SK-MEL-5 (cell line): ENCODE results near the gene UGCG. TPM values are rescaled to one million over a fixed set of nuclear protein-coding genes. Genes with fewer than 3 reads are reported as not detected.
"Not testable (repeated sequence)": the region's sequence is repeated elsewhere in the genome, so short reads cannot be mapped to it uniquely, and the experiment has no call there.

ENCODE experiments used
- DNase-seq: peaks from one replicate; pipeline ENCODE4 v3.0.0-alpha.2; 2016; ENCODE audit warnings: low read depth, low spot score
- in situ Hi-C: cut with HindIII; loops from 2 replicates; pipeline ENCODE4 v1.10.0; 2016; ENCODE audit warnings: low sequenced_read_pairs, high pct_unique_total_duplicates, low pct_unique_long_range_greater_than_20kb
- total RNA-seq: library from RNA; depleted of rRNA; stranded (reverse); fragments of >200 nt; shearing (Covaris generic); gene quantifications from 2 replicates; pipeline ENCODE4 v1.2.3, GENCODE V29; 2014

The UGCG gene
- total RNA-seq, 1 experiment from 2014 or later, result 329 TPM

GRCh38 chr9:111877420-111877819, 19.2 kb upstream of the UGCG start:
- no peak for DNase-seq
- in situ Hi-C loops, result no loop called here

GRCh38 chr9:111878946-111879345, 17.7 kb upstream of the UGCG start:
- no peak for DNase-seq
- in situ Hi-C loops, result no loop called here

GRCh38 chr9:111886983-111887718, 9.5 kb upstream of the UGCG start:
- in situ Hi-C loops, result no loop called here
- no peak for DNase-seq

GRCh38 chr9:111890334-111890733, 6.3 kb upstream of the UGCG start:
- no peak for DNase-seq
- in situ Hi-C loops, result no loop called here

GRCh38 chr9:111890867-111891266, 5.7 kb upstream of the UGCG start:
- in situ Hi-C loops, DNase-seq: not testable (repeated sequence)

- DNase-seq, result no peak
- in situ Hi-C loops, result no loop called here
These were observed 4.6 kb upstream of the UGCG start for GRCh38 chr9:111891910-111892499.

- in situ Hi-C loops, result no loop called here
- DNase-seq, result no peak
These were observed 457 bp downstream of the UGCG start for GRCh38 chr9:111896942-111897600.

- in situ Hi-C loops, result no loop called here
- peak; percentile 62 for DNase-seq
These were observed 1.1 kb downstream of the UGCG start for GRCh38 chr9:111897601-111898137.

- in situ Hi-C loops, result no loop called here
- peak; percentile 68 for DNase-seq
These were observed 1.9 kb downstream of the UGCG start for GRCh38 chr9:111898331-111899096.

- in situ Hi-C loops, result no loop called here
- DNase-seq, result no peak
These were observed 3.7 kb downstream of the UGCG start for GRCh38 chr9:111900151-111900857.

GRCh38 chr9:111900858-111901612, 4.4 kb downstream of the UGCG start:
- in situ Hi-C loops, result no loop called here
- no peak for DNase-seq

GRCh38 chr9:111902391-111903139, 6.0 kb downstream of the UGCG start:
- in situ Hi-C loops, result no loop called here

GRCh38 chr9:111903535-111903934, 6.9 kb downstream of the UGCG start:
- in situ Hi-C loops, DNase-seq: not testable (repeated sequence)

More at GRCh38 chr9:111902391-111903139, 6.0 kb downstream of the UGCG start:
- no peak for DNase-seq

GRCh38 chr9:111904026-111904425, 7.4 kb downstream of the UGCG start:
- in situ Hi-C loops, result no loop called here
- no peak for DNase-seq

- in situ Hi-C loops, result no loop called here
- no peak for DNase-seq
These were observed 8.3 kb downstream of the UGCG start for GRCh38 chr9:111904891-111905291.

- no peak for DNase-seq
- in situ Hi-C loops, result no loop called here
These were observed 10.5 kb downstream of the UGCG start for GRCh38 chr9:111907147-111907546.
